ENCODE data around the gene TECPR2.
"Not testable (repeated sequence)": the region's sequence is repeated elsewhere in the genome, so short reads cannot be mapped to it uniquely, and the experiment has no call there.

Gene TECPR2

DNA sequence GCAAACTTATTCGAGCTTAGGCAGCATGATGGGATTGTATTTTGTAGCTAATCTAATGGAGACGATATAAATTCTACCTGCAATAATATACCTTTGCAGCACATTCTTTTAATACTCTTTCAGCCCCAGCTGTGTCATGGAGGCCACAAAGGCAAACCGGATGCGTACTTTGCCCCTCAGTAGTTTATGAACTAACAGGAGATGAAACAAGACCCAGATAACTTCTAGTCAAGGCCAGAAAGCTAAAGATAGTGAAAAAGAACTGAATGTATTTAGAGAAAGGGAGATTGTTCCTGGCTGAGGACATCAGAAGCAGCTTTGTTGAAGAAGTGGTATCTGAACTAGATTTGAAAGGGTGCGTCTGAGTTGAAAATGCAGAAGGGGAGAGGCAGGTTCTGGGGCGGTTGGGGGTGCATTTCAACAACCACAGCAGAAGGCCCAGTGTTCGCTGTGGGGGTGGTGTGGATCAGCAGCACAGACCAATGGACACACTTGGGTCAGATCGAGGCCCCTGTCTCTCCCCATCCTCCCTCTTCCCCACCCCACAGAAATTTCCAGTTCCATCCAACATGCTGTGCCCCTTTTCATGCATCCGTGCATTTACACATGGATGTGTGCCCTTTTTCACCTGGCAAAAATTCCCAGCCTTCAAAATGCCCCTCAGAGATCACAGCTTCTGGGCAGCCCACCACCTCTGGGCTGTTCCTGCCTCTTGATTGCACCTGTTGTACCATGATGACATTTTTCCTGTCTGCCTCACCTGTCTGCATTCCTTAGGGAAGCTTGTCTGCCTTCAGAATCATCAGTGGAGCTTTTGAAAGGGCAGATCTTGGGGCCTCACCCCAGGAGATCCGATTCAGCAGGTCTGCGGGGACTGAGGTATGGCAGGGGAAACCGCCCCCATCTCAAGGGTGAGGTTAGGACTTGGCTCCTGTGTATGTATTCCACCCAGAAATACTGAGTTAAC lies 41.0 kb upstream of the TECPR2 start:
- TF ChIP-seq CTCF (IDR thresholded peaks at IDR 0.05; ENCODE audit: insufficient read depth, low read depth, low read length, missing control alignments): no peak
- DNase-seq (ENCODE audit: low read depth): no peak
- H3K4me3 ChIP-seq (ENCODE audit: low read length): no peak overlapping the region

DNA sequence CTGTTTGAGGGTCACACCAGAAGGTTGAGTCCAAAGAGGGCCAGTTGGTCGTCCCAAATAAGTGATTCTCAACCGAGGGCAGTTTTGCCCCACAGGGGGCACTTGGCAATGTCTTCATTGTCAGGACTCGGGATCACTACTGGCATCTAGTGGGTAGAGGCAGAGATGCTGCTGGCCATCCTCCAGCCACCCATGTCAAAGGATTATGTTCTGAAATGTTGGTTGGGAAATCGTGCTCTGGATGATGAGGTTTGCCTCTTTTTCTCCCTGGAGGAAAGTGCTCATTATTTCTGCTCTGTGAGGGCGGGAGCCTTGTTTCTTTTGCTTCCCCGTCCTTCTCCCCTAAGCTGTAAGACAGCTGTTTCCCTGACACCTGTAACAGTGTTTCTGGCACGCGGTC lies 39.6 kb upstream of the TECPR2 start:
- DNase-seq (ENCODE audit: low read depth): peak; percentile 84
- no peak overlapping the region for H3K4me3 ChIP-seq (ENCODE audit: low read length)
- peak; percentile 86 for TF ChIP-seq CTCF (IDR thresholded peaks at IDR 0.05; ENCODE audit: insufficient read depth, low read depth, low read length, missing control alignments)

DNA sequence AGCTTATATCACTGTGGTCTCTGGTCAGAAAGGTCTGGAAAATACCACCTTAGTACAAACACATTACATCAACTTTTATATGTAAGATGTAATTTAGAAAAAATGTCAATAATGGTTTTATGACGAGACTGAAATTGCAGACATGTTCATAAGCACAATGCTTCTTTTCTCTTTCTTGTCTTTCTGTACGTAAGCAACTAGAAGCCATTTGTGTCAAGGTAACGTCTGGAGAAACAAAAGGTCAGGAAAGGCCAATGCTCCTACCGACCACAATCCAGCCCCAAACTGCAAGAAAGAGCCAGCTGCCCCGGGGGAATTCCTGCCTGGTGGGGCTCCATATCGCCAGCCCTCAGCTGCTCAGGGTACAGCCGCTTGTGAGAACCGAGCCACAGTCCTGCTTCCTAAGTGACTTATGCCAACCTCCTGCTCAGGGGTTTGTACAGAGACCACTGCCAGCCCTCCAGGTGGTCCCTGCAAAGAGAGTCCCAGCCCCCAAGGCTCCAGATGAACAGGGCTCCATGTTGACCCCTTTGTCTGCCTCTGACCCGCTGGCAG lies 36.9 kb upstream of the TECPR2 start:
- DNase-seq (ENCODE audit: low read depth): no peak
- no peak for TF ChIP-seq CTCF (IDR thresholded peaks at IDR 0.05; ENCODE audit: insufficient read depth, low read depth, low read length, missing control alignments)
- no peak overlapping the region for H3K4me3 ChIP-seq (ENCODE audit: low read length)

GRCh38 chr14:102326583-102326982 lies 36.2 kb upstream of the TECPR2 start:
- DNase-seq (ENCODE audit: low read depth): no peak
- no peak overlapping the region for H3K4me3 ChIP-seq (ENCODE audit: low read length)
- TF ChIP-seq CTCF (IDR thresholded peaks at IDR 0.05; ENCODE audit: insufficient read depth, low read depth, low read length, missing control alignments): no peak

DNA sequence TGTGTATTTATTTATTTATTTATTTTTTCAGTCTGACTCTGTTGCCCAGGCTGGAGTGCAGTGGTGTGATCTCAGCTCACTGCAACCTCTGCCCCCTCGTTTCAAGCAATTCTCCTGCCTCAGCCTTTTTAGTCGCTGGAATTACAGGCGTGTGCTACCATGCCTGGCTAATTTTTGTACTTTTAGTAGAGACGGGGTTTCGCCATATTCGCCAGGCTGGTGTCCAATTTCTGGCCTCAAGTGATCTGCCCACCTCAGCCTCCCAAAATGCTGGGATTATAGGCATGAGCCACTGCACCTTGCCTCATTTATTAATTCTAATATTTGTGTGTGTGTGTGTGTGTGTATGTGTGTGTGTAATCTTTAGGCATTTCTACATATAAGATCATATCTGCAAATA lies 33.4 kb upstream of the TECPR2 start:
- DNase-seq (ENCODE audit: low read depth); H3K4me3 ChIP-seq (ENCODE audit: low read length): not testable (repeated sequence)

GRCh38 chr14:102330806-102331205 lies 31.9 kb upstream of the TECPR2 start:
- TF ChIP-seq CTCF (IDR thresholded peaks at IDR 0.05; ENCODE audit: insufficient read depth, low read depth, low read length, missing control alignments): no peak

DNA sequence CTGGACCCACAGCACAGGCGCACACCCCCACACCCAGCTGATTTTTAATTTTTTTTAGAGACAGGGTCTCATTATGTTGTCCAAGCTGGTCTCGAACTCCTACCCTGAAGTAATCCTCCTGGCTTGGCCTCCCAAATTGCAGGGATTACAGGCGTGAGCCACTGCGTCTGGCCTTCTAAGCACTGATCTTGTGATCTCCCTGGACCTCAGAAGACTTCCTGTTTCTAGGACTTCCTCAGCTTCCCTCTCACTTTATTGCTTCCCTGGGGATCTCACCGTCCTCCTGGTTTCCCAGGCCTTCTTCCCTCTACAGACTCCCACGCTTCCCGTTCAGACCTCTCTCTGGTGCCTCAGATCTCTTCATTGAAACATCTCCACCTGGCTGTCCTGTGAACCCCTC lies 29.4 kb upstream of the TECPR2 start:
- DNase-seq (ENCODE audit: low read depth): no peak
- TF ChIP-seq CTCF (IDR thresholded peaks at IDR 0.05; ENCODE audit: insufficient read depth, low read depth, low read length, missing control alignments): no peak
- no peak overlapping the region for H3K4me3 ChIP-seq (ENCODE audit: low read length)

More at GRCh38 chr14:102330806-102331205, 31.9 kb upstream of the TECPR2 start:
- no peak for DNase-seq (ENCODE audit: low read depth)
- H3K4me3 ChIP-seq (ENCODE audit: low read length): no peak overlapping the region
